HG03575 (cell line): Measurements from ENCODE around the gene AGO1.

Experiments
- ATAC-seq: cut with Tn5 transposase; IDR thresholded peaks from one replicate; pipeline ENCODE4 v1.9.1; 2021; ENCODE audit not compliant: unreplicated experiment, insufficient number of reproducible peaks, low FRiP score; ENCODE audit errors: extremely low read depth

Gene AGO1

DNA sequence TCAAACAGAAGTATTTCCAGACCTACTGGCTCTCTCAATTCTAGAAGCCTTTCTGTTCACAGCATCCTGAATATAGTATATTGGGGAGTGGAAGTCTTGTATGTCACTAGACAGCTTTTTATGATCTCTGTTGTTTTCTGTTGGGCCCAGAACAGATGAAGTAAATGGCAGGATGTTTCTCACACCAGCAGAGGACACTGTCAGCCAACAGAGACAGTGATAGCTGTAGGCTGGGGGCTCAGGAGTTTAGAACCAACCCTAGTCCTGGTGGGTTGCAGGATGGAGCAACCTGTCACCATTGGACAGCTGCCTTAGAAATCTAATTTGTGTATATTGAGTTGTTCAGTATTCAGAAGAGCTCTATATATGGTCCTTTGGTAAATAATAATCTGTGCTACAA is 16.9 kb downstream of the AGO1 start:
- no peak for ATAC-seq

GRCh38 chr1:35901235-35901634 is 18.2 kb downstream of the AGO1 start:
- ATAC-seq: no peak

DNA sequence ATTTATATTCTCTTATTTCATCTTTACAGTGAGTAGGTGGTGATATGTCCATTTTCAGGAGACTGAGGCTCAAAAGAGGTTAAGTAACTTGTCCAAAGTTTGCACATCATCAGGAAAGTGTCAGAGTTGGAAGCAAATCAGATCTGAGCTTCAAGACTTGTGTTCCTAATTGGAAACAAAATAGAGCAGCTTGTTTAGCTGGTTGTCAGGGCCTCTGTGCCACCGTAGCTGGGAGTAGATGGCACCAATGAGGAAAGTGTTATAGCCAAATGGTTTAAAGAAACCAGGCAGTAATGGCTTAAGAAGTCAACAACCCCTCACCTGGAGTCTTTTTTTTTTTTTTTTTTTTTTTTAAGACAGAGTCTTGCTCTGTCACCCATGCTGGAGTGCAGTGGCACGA is 19.7 kb downstream of the AGO1 start:
- no peak for ATAC-seq

DNA sequence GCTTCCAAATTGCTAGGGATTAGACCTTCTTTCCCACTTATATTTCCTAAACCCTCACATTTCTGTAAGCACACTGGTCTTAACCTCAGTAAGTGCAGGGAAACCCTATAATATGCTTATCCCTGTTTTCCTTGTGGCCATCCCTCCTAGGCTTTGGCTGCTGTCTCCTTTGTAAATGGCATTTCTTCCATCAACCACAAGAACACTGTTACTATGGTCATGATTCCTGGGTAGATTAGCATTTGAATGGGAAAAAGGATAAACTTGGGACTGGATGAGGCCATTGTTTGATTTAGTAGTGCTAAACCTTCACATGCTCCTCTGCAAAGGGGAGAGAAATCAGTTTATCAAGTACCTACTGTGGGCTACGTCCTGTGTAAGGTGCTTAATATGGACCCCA is 31.7 kb downstream of the AGO1 start:
- no peak for ATAC-seq

- no peak for ATAC-seq
Observed at GRCh38 chr1:35915693-35916092, 32.7 kb downstream of the AGO1 start.

GRCh38 chr1:35923791-35924221 is 40.8 kb downstream of the AGO1 start:
- no peak for ATAC-seq

GRCh38 chr1:35924838-35925237 is 41.8 kb downstream of the AGO1 start:
- ATAC-seq: no peak

DNA sequence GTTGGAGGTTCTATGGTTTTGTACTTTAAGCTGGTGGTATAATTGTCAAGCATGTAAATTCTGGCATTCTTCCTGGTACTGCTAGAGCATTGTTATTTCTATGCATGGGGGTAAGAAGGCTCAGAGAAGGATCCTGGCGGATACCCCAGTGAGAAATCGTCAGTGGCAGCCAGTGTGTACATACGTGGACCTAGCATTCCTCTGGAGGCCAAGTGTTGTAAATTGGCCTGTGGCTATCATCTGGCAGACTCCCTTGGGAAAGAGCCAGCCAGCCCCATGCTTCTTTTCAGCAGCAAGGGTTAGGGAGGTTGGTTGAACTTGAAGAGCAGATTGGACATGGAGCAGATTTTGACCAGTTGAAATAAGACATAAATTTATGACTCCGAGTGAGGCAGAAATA is 42.7 kb downstream of the AGO1 start:
- no peak for ATAC-seq

DNA sequence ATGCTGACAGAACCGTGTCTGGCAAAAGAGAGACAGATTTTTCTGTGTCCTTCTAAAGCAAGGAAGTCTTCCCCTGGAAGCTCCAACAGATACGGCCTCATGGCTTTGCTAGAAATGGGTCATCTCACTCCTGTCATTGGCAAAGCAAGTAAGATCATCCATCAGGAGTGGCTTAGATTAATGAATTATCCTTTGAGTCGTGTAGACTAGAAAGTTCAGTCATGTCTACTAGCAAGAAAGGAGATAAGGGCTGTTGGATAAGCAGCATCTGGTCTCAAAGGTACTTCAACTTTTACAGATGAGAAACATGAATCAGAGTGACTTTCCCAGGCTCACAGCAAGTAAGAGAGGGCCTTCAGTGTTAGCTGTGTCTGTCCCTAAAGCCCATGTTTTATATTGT is 44.5 kb downstream of the AGO1 start:
- no peak for ATAC-seq

- no peak for ATAC-seq
Observed at GRCh38 chr1:35929730-35930592, 47.0 kb downstream of the AGO1 start.

DNA sequence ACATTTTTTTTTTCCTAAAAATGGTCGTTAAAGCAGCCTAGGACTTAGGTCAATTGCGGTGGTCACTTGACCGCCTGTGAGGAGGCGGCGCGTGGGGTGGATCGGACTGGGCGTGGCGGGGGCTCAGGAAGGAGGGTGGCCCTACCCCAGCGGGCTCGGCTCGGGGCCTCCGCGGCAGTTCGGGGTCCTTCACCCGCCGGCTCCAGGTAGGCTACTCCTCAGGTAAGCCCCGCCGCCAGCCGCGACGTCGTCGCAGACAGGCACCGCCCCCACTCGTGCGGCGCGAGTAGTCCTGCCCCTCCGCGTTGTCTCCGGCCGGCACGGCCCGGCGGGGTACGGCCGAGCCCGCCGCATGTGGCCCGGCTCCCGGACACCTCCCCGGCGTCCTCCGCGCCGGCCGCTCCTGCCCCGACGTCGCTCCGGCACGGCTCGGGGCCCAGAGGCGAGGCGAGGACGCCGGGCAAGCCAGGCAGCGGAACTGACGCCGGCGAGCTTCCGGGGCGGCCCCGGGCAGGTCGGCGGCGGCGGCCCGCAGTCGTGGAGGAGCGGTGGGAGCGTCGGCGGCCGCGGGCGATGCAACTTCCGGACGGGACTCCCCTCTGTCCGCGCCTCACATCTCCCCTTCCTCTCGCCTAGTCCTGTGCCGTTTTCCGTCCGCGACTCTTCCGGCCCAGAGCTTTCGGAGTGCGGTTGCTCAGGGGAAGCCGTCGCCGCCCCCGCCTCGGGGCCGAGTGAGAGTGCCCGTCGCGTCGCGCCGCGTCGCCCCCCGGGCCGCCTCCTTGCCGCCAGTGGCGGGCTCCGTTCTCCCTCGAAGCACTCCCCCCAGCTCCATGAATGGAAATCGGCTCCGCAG is 47.8 kb downstream of the AGO1 start, which contains the start of gene AGO3:
Gene AGO3, plus strand, starts transcription at position 513 of the 853 bp plus-strand sequence. Its CDS starts 322 bp downstream, at position 835.
- no peak for ATAC-seq

GRCh38 chr1:35931446-35932157 is 48.6 kb downstream of the AGO1 start:
- no peak for ATAC-seq

DNA sequence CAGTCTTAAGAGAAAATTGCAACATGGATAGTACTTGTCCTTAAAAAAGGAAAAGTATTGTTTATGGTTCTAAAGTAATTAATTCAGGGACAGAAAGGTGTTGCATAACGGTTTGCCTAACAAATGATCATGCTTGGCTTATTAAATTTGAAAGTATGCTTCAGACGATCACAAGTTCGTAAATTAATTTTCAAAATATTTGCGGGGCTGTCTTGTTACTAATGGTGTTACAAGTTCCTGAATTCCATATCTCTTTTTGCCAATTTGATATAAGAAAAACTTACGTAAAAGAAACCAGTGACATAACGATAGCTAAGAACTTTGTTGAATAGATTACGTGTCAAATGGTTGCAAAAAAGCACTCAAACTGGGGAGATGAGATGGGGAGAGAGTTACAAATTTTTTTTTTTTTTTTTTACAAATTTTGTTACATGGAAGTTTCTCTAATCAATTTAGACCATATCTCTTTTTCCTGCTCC is 49.2 kb downstream of the AGO1 start:
- ATAC-seq: no peak

GRCh38 chr1:35932941-35933340 is 49.9 kb downstream of the AGO1 start:
- ATAC-seq: no peak

DNA sequence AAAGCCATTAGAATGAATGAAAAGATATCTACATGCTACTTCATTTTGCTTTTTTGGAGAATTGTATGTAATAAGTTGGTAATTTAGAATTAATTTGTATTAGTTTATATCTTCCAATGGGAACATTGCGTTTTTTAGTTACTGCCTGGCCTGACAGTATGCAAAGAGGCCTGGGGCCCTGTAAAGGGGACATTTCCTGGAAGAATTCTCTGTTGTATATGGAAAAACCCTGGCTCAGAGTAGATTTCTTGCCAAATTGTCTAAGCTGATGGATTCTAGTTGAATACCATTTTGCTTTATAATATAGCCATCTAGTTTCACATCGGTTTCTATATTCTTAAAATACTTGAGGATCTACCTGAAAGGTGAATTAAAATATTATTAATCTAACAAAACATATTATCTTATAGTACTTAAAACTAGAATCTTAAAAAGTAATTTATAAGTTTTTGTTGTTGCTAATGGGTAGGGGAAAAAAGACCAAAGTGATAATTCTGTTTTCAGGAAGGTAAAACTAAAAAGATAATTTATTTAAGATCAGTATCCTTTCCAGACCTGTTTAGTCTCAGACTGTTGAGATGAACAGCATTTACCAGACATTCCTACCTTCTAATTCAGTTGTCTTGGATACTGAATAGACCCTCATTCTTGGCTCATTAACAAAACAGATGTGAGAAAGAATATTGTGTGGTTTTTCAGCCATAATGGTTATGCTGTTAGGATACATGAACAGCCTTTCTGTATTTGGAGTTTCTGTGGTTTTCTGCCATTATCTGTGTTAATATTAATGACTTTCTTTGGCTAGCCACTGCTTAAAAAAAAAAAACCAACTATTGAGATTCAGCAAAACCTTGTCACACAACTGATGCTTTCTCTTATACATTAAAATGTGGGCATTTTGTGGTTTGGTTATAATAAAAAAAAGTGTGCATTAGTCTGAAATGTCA is 52.7 kb downstream of the AGO1 start:
- ATAC-seq: no peak

GRCh38 chr1:35936838-35937237 is 53.8 kb downstream of the AGO1 start:
- ATAC-seq: no peak

DNA sequence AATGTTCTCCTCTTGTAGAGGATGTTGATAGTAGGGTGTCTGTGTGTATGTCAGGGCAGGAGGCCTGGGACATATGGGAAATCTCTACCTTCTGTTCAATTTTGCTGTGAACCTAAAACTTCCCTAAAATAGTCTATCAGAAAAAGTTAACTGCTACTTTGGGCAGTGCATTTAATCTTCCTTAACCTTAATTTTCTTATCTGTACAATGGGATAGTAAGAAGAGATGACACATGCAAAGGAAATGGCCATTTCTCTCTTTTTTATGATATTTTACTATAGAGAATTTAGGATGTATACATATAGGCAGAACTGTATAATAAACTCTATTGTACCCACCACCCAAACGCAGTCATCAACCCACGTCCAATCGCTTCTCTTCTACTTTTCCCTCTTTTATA is 56.5 kb downstream of the AGO1 start:
- ATAC-seq: no peak

- no peak for ATAC-seq
Observed at GRCh38 chr1:35945327-35945726, 62.3 kb downstream of the AGO1 start.
